Endothelial cell of umbilical vein (primary cell): Measurements from ENCODE around the gene CHD6. TPM values are rescaled to one million over a fixed set of nuclear protein-coding genes. Genes with fewer than 3 reads are reported as not detected.

Experiments
- BruUV-seq: library from RNA; stranded (reverse); fragments of 400-500 nt; replicated peaks from 2 replicates; lab custom pipeline; 2021; lab: Mats Ljungman, UMichigan
- CTCF ChIA-PET: fragments of 300-600, 350-600 bp; sonication (Branson Sonifier 250); formaldehyde crosslinking; loops from one replicate; lab custom pipeline; 2021; ENCODE audit warnings: antibody characterized with exemption, inconsistent platforms; lab: Charles Lee
- POLR2A ChIA-PET: fragments of 300-600, 350-600 bp; sonication (Branson Sonifier 250); formaldehyde crosslinking; loops from one replicate; lab custom pipeline; 2021; ENCODE audit warnings: antibody characterized with exemption, inconsistent platforms; lab: Charles Lee
- DNase-seq: peaks from one replicate; pipeline ENCODE4 v3.0.0-alpha.2; 2011; ENCODE audit warnings: low read depth, low spot score
- FAIRE-seq: peaks from 2 replicates; lab custom pipeline; 2011; peaks lifted over from hg19 to GRCh38; lab: Jason Lieb, UNC
- H2AFZ ChIP-seq: 2 replicates; pipeline ENCODE4 v1.6.0; 2012; ENCODE audit warnings: low read depth, low read length, control low read depth, inconsistent platforms
- H3K27ac ChIP-seq: 2 replicates; pipeline ENCODE4 v1.5.1; 2011; ENCODE audit warnings: low read depth, mild to moderate bottlenecking, control low read depth, low read length, moderate library complexity; ENCODE audit not compliant: insufficient read depth
- H3K27me3 ChIP-seq, 2 experiments: 2 replicates each; pipeline versions ENCODE4 v1.6.0 to v1.6.1; 2011; ENCODE audit warnings: low read length in 2 of 2, mixed read lengths in 1 of 2; ENCODE audit not compliant: control insufficient read depth in 2 of 2, insufficient read depth in 2 of 2
- H3K36me3 ChIP-seq, 2 experiments: 2 replicates in 1 of 2; 3 replicates in 1 of 2; pipeline ENCODE4 v1.5.1; 2011; ENCODE audit warnings: low read length in 2 of 2, mild to moderate bottlenecking in 1 of 2, moderate library complexity in 1 of 2; ENCODE audit not compliant: control insufficient read depth in 2 of 2, insufficient read depth in 2 of 2; ENCODE audit errors: extremely low read depth in 1 of 2
- H3K4me1 ChIP-seq: 3 replicates; pipeline ENCODE4 v1.5.1; 2011; ENCODE audit warnings: mild to moderate bottlenecking, low read length; ENCODE audit not compliant: control insufficient read depth, insufficient read depth; ENCODE audit errors: extremely low read depth
- H3K4me2 ChIP-seq: 2 replicates; pipeline ENCODE4 v1.6.1; 2011; ENCODE audit warnings: low read length, control low read depth, mixed read lengths; ENCODE audit not compliant: insufficient read depth
- H3K4me3 ChIP-seq, 3 experiments: fragments of 200-600 bp in 1 of 3; sonication (generic), shearing (Covaris generic) in 1 of 3; replicated peaks in 1 of 3; 2 replicates each; pipeline ENCODE4 v1.5.1; 2011 to 2016; ENCODE audit warnings: control low read depth in 3 of 3, low read length in 3 of 3, mild to moderate bottlenecking in 2 of 3, inconsistent platforms in 1 of 3, low read depth in 1 of 3, moderate library complexity in 1 of 3; ENCODE audit not compliant: insufficient read depth in 1 of 3
- H3K79me2 ChIP-seq: 2 replicates; pipeline ENCODE4 v1.6.0; 2012; ENCODE audit warnings: low read length, inconsistent platforms; ENCODE audit not compliant: control insufficient read depth, insufficient read depth
- H3K9ac ChIP-seq: replicated peaks from 2 replicates; pipeline ENCODE3; 2011; ENCODE audit warnings: low read length, control low read depth; ENCODE audit not compliant: insufficient read depth; ENCODE audit errors: extremely low read depth
- H3K9me1 ChIP-seq: replicated peaks from 3 replicates; pipeline ENCODE4 v1.6.0; 2011; ENCODE audit warnings: mild to moderate bottlenecking, low read length; ENCODE audit not compliant: control insufficient read depth, insufficient read depth; ENCODE audit errors: extremely low read depth
- H3K9me3 ChIP-seq: replicated peaks from 2 replicates; pipeline ENCODE4 v1.5.1; 2012; ENCODE audit warnings: low read length, inconsistent platforms; ENCODE audit not compliant: control insufficient read depth, insufficient read depth
- H4K20me1 ChIP-seq: replicated peaks from 2 replicates; pipeline ENCODE3; 2011; ENCODE audit warnings: mild to moderate bottlenecking, low read length; ENCODE audit not compliant: control insufficient read depth, insufficient read depth; ENCODE audit errors: extremely low read depth
- CTCF ChIP-seq, 2 donors: IDR thresholded peaks; 1 replicate in 1 of 2; 2 replicates in 1 of 2; pipeline ENCODE4 v1.5.1; 2011; ENCODE audit warnings: low read length in 2 of 2, mild to moderate bottlenecking in 2 of 2, moderate library complexity in 2 of 2, control low read depth in 1 of 2, inconsistent platforms in 1 of 2, low read depth in 1 of 2; ENCODE audit not compliant: insufficient read depth in 1 of 2; ENCODE audit errors: extremely low read depth in 1 of 2
- EZH2 ChIP-seq: IDR thresholded peaks from 2 replicates; pipeline ENCODE4 v1.6.1; 2012; ENCODE audit warnings: borderline replicate concordance, low read depth, mild to moderate bottlenecking, moderate library complexity, low read length, inconsistent platforms; ENCODE audit not compliant: severe bottlenecking
- FOS ChIP-seq: IDR thresholded peaks from 2 replicates; pipeline ENCODE4 v1.6.1; 2011; ENCODE audit warnings: mild to moderate bottlenecking, low read length, moderate library complexity, borderline replicate concordance; ENCODE audit not compliant: insufficient read depth
- GATA2 ChIP-seq: IDR thresholded peaks from 2 replicates; pipeline ENCODE4 v1.7.0; 2011; ENCODE audit warnings: low read depth, mild to moderate bottlenecking, moderate library complexity, mixed read lengths, low read length; ENCODE audit not compliant: insufficient read length, insufficient read depth
- JUN ChIP-seq: IDR thresholded peaks from 2 replicates; pipeline ENCODE4 v1.6.1; 2011; ENCODE audit warnings: borderline replicate concordance, low read depth; ENCODE audit not compliant: insufficient read length, insufficient read depth
- MAX ChIP-seq: IDR thresholded peaks from 2 replicates; pipeline ENCODE4 v1.6.1; 2011; ENCODE audit not compliant: insufficient read depth, insufficient read length
- MYC ChIP-seq: IDR thresholded peaks from one replicate; pipeline ENCODE4 v1.6.1; 2011; ENCODE audit warnings: mild to moderate bottlenecking, low read depth, low read length
- POLR2A ChIP-seq: IDR thresholded peaks from 2 replicates; pipeline ENCODE4 v1.6.1; 2012; ENCODE audit warnings: low read depth, mild to moderate bottlenecking, control low read depth, low read length
- POLR2AphosphoS5 ChIP-seq: IDR thresholded peaks from 2 replicates; pipeline ENCODE4 v1.6.1; 2012; ENCODE audit warnings: low read depth, mild to moderate bottlenecking, control low read depth, low read length, moderate library complexity; ENCODE audit not compliant: insufficient read depth
- dilution Hi-C: fragments of 300-500 bp; cut with MboI; formaldehyde crosslinking; loops from one replicate; pipeline ENCODE4 v1.15.0; 2019; ENCODE audit warnings: low sequenced_read_pairs; ENCODE audit not compliant: extremely low pct_ligation_motif_present
- intact Hi-C: fragments of 100-400 bp; cut with micrococcal nuclease; formaldehyde crosslinking; loops from one replicate; pipeline ENCODE4 v1.10.0; 2022
- polyA plus RNA-seq, 4 experiments: library from polyadenylated mRNA; depleted of rRNA in 3 of 4; stranded (reverse) in 3 of 4; unstranded in 1 of 4; fragments of >200 nt; gene quantifications; 2 replicates each; pipeline versions ENCODE4 v1.2.1 to v1.2.3, GENCODE V29; 2011 to 2012; ENCODE audit warnings: missing spikeins in 1 of 4
- total RNA-seq: library from RNA; stranded (reverse); gene quantifications from 2 replicates; pipeline ENCODE4 v1.2.3, GENCODE V29; 2021

The CHD6 gene
- total and polyA plus RNA-seq, 2 donors (not counting 3 experiments of a cell fraction or from before 2014, with no cell fraction given), result 7.2 to 33.7 TPM

- ChIA-PET CTCF (interaction anchor here (0.7 to 2.0 kb wide), 3 partner anchors 9 to 95 kb away, joined by 3 to 4 read pairs (median 3); no protein-coding TSS in a partner anchor), POLR2A (no interaction called here)
- Histone ChIP-seq H3K36me3 (no peaks in the 10 kb centered on the region), H3K4me3 (no peak overlapping the region), H3K4me1 (no peaks in the 10 kb centered on the region), H3K79me2 (no peaks in the 10 kb centered on the region), H3K27ac (no peak overlapping the region), H3K9me3 (no peaks in the 10 kb centered on the region), H4K20me1 (no peaks in the 10 kb centered on the region), H3K27me3 (no peaks in the 10 kb centered on the region), H2AFZ (no peak overlapping the region), H3K9me1 (no peaks in the 10 kb centered on the region), H3K4me2 (no peak overlapping the region), H3K9ac (no peak overlapping the region)
- TF ChIP-seq FOS (no peak), POLR2A (no peak), MAX (no peak), POLR2AphosphoS5 (no peak), EZH2 (no peak), GATA2 (no peak), MYC (no peak), JUN (no peak), CTCF (IDR thresholded peaks at IDR 0.05; ENCODE audit: extremely low read depth in 1 of 2, insufficient read depth in 1 of 2, low read depth in 1 of 2, low read length in 2 of 2) (no peak)
- no peak for FAIRE-seq
- dilution Hi-C loops (no loop called here), intact Hi-C loops (no loop called here)
- DNase-seq, result peak; percentile 46
- BruUV-seq, result no TSS peak
Measured at GRCh38 chr20:41524980-41525613, 93.1 kb downstream of the CHD6 start.
